DOHH2 (cell line): Measurements from ENCODE around the gene LSM8.

Source experiments
- H3F3A ChIP-seq: fragments of 200-600 bp; sonication (generic), shearing (Covaris generic); 2 replicates; pipeline ENCODE4 v1.6.0; 2016; ENCODE audit warnings: antibody characterized with exemption, mild to moderate bottlenecking; ENCODE audit not compliant: control insufficient read depth, insufficient read depth
- H3K27ac ChIP-seq: fragments of 200-600 bp; sonication (generic); 2 replicates; pipeline ENCODE4 v1.5.1; 2014; ENCODE audit warnings: low read depth, mild to moderate bottlenecking, low read length, moderate library complexity
- H3K27me3 ChIP-seq: fragments of 200-600 bp; sonication (generic); 2 replicates; pipeline ENCODE4 v1.6.1; 2014; ENCODE audit warnings: mild to moderate bottlenecking, low read length, mixed read lengths; ENCODE audit not compliant: control insufficient read depth
- H3K36me3 ChIP-seq: fragments of 200-600 bp; sonication (generic); 2 replicates; pipeline ENCODE4 v1.6.1; 2014; ENCODE audit warnings: mild to moderate bottlenecking, low read length, moderate library complexity, mixed read lengths; ENCODE audit not compliant: control insufficient read depth
- H3K4me1 ChIP-seq: fragments of 200-600 bp; sonication (generic); 2 replicates; pipeline ENCODE4 v1.6.1; 2014; ENCODE audit warnings: mild to moderate bottlenecking, low read length, mixed read lengths; ENCODE audit not compliant: control insufficient read depth
- H3K4me2 ChIP-seq: fragments of 200-600 bp; sonication (generic); 2 replicates; pipeline ENCODE4 v1.6.0; 2014; ENCODE audit warnings: mild to moderate bottlenecking, low read length, moderate library complexity
- H3K4me3 ChIP-seq: fragments of 200-600 bp; sonication (generic); 2 replicates; pipeline ENCODE4 v1.5.1; 2014; ENCODE audit warnings: mild to moderate bottlenecking, low read length, mixed read lengths
- H3K79me2 ChIP-seq: fragments of 200-600 bp; sonication (generic); 2 replicates; pipeline ENCODE4 v1.6.1; 2014; ENCODE audit warnings: mild to moderate bottlenecking, low read length, mixed read lengths; ENCODE audit not compliant: control insufficient read depth
- H3K9me2 ChIP-seq: fragments of 200-600 bp; sonication (generic); replicated peaks from 2 replicates; pipeline ENCODE4 v1.6.1; 2014; ENCODE audit warnings: mild to moderate bottlenecking, low read length, mixed read lengths; ENCODE audit not compliant: control insufficient read depth
- H3K9me3 ChIP-seq: fragments of 200-600 bp; sonication (generic); 2 replicates; pipeline ENCODE4 v1.6.1; 2014; ENCODE audit warnings: antibody characterized with exemption, low read length, mixed read lengths; ENCODE audit not compliant: control insufficient read depth, insufficient read depth
- H4K20me1 ChIP-seq: fragments of 200-600 bp; sonication (generic); 2 replicates; pipeline ENCODE4 v1.6.0; 2014; ENCODE audit warnings: low read depth, mild to moderate bottlenecking, antibody characterized with exemption, low read length, moderate library complexity; ENCODE audit not compliant: control insufficient read depth, insufficient read depth
- EZH2phosphoT487 ChIP-seq: fragments of 200-600 bp; sonication (generic); IDR thresholded peaks from 2 replicates; pipeline ENCODE4 v1.6.1; 2017; ENCODE audit warnings: borderline replicate concordance, mild to moderate bottlenecking, antibody characterized with exemption, low read length, moderate library complexity, mixed read lengths
- TF ChIP-seq, protein P1 (sequence below): fragments of 200-600 bp; sonication (generic); IDR thresholded peaks from one replicate; pipeline ENCODE4 v1.5.1; 2014; ENCODE audit warnings: antibody characterized with exemption, mild to moderate bottlenecking, low read depth, low read length; ENCODE audit not compliant: poor library complexity, severe bottlenecking

Gene LSM8

GRCh38 chr7:118214833-118215182 is 30.8 kb downstream of the LSM8 start:
- no peaks in the 10 kb centered on the region for H4K20me1 ChIP-seq
- TF ChIP-seq, protein P1, sequence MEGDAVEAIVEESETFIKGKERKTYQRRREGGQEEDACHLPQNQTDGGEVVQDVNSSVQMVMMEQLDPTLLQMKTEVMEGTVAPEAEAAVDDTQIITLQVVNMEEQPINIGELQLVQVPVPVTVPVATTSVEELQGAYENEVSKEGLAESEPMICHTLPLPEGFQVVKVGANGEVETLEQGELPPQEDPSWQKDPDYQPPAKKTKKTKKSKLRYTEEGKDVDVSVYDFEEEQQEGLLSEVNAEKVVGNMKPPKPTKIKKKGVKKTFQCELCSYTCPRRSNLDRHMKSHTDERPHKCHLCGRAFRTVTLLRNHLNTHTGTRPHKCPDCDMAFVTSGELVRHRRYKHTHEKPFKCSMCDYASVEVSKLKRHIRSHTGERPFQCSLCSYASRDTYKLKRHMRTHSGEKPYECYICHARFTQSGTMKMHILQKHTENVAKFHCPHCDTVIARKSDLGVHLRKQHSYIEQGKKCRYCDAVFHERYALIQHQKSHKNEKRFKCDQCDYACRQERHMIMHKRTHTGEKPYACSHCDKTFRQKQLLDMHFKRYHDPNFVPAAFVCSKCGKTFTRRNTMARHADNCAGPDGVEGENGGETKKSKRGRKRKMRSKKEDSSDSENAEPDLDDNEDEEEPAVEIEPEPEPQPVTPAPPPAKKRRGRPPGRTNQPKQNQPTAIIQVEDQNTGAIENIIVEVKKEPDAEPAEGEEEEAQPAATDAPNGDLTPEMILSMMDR: no peak
- no peak for TF ChIP-seq EZH2phosphoT487
- no peak overlapping the region for H3K27ac ChIP-seq
- H3F3A ChIP-seq: no peaks in the 10 kb centered on the region
- H3K4me1 ChIP-seq: peaks cover 14% of the 10 kb centered on the region
- H3K4me3 ChIP-seq: peak overlapping the region; percentile 78
- no peaks in the 10 kb centered on the region for H3K79me2 ChIP-seq
- H3K27me3 ChIP-seq: no peaks in the 10 kb centered on the region
- H3K9me3 ChIP-seq: no peaks in the 10 kb centered on the region
- peak overlapping the region; percentile 79 for H3K4me2 ChIP-seq
- H3K9me2 ChIP-seq: no peaks in the 10 kb centered on the region
- H3K36me3 ChIP-seq: no peaks in the 10 kb centered on the region

DNA sequence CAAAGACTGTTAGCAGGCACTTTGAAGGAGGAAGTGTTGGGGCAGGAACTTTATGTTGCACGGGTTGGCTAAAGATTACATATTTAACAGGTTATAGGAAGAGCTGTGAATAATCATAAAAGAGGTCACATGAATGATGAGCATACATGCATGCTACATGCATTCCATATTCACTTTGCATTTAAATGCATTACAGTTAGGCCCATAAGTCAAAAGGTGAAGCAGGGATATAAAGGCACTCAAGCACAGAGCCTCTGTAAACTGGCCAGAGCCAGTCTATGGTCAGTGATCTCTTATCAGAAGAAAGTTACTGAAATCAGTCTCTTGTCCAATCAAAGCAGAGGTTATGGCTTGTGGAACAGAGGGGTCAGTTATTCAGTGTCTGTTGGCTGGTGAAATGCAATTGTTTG is 33.3 kb downstream of the LSM8 start:
- Histone ChIP-seq H3K79me2 (no peaks in the 10 kb centered on the region), H3F3A (no peaks in the 10 kb centered on the region), H3K4me2 (no peak overlapping the region), H3K27ac (no peak overlapping the region), H3K4me1 (peaks cover 14% of the 10 kb centered on the region), H3K36me3 (no peaks in the 10 kb centered on the region), H4K20me1 (no peaks in the 10 kb centered on the region), H3K9me3 (no peaks in the 10 kb centered on the region), H3K4me3 (no peak overlapping the region), H3K27me3 (no peaks in the 10 kb centered on the region), H3K9me2 (no peaks in the 10 kb centered on the region)
- TF ChIP-seq EZH2phosphoT487: no peak
- TF ChIP-seq, protein P1: no peak

- TF ChIP-seq EZH2phosphoT487: no peak
- TF ChIP-seq, protein P1: no peak
- Histone ChIP-seq H3K79me2 (no peaks in the 10 kb centered on the region), H4K20me1 (no peaks in the 10 kb centered on the region), H3K27ac (no peak overlapping the region), H3K4me3 (no peak overlapping the region), H3K9me2 (no peaks in the 10 kb centered on the region), H3K27me3 (0 out of 2 replicates have a peak, but pooled peaks cover 2% of the 10 kb centered on the region), H3K4me1 (peaks cover 14% of the 10 kb centered on the region), H3F3A (no peaks in the 10 kb centered on the region), H3K4me2 (no peak overlapping the region), H3K36me3 (no peaks in the 10 kb centered on the region), H3K9me3 (no peaks in the 10 kb centered on the region)
Measured at GRCh38 chr7:118218413-118219156, 34.6 kb downstream of the LSM8 start.
